NCI-H1436 treated with DMSO at 0.1 percent for 48 hours (cell line): Measurements from ENCODE around the gene LYPD6B.

ENCODE experiments used
- DNase-seq: peaks from one replicate; lab custom pipeline; 2025; lab: John Stamatoyannopoulos, UW

LYPD6B gene

DNA sequence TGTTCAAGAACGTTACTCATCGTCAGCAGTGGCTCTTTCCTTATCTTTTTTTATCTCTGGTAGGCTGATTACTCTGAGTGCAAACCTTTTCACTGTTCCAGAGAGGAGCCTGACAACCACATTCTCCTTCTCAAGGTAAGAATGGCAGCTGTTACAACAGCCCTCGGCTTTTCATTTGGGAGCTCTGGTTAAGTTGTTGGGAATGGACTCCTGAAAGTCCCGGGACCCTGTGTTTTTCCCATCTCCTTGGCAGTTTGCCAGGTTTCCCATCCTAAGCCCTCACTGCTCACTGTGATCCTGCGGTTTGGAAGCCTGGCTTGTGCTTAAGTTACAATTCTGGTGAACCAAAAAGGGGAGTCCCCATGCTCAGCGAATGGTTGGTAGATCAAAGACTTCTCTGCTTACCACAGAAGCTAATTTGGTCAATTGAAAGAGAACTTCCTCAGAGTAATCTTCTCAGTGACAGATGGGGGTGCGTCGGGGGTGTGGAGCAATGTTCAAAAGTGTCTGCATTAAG lies 122.3 kb downstream of the LYPD6B start:
- DNase-seq, result no peak

GRCh38 chr2:149161481-149162225 lies 123.2 kb downstream of the LYPD6B start:
- no peak for DNase-seq

GRCh38 chr2:149164296-149164695 lies 125.8 kb downstream of the LYPD6B start:
- DNase-seq, result no peak

- no peak for DNase-seq
These were observed 126.3 kb downstream of the LYPD6B start for GRCh38 chr2:149164827-149165226.

DNA sequence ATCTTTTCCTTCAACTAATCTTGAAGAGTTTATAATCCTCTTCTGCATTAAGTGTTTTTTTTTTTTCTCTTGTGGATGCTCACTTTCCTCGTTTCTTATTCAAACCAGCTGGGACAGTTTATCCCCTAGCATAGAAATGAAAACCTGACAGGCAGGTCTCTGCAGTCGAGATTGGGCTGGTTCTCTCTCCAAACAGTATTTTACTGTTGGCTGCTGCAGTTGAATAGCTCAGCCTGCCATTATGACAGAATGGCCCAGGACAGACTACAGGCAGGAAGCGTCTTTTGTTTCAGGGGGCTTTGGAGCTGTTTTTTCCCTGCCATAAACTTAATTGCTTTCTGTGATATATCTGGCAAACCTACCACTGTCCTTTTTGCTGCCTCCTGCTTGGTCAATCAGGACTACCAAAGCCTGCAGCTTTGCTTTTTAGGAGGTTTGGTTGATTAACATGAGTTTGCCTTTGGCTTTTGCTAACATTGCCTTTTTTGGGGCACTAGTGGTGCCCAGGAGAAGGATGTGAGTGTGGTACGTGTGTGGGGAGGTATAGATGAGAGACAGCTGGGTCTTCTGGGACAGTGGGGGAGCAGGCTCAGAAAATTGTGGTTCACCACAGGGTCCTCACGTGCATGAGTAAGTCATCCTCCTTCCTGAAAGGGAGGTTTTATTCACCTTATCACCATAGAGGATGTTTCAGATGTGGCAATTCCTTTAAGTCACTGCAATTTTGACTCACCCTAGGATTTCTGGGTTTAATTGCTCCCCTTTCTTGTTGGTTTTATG lies 128.7 kb downstream of the LYPD6B start:
- DNase-seq, result no peak

- DNase-seq, result no peak
These were observed 129.4 kb downstream of the LYPD6B start for GRCh38 chr2:149167941-149168340.

DNA sequence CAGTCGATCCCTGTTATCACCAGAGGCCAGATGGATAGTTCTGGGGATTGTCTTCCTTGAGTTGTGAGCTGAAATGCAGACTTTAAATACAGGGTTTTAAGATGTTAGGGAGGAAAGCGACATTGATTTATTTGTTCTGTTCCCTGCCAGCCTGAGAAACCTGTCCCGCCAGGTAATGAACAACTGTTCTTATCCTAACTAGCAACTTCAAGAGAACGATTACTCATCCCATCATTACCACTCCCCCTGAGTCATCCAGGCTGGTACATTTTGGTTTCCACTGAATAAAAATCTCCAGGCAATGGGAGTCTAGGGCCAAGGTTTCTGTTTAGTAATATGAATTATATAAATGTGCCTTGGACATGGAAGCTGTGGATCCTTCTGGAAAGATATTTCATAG lies 131.2 kb downstream of the LYPD6B start:
- no peak for DNase-seq

DNA sequence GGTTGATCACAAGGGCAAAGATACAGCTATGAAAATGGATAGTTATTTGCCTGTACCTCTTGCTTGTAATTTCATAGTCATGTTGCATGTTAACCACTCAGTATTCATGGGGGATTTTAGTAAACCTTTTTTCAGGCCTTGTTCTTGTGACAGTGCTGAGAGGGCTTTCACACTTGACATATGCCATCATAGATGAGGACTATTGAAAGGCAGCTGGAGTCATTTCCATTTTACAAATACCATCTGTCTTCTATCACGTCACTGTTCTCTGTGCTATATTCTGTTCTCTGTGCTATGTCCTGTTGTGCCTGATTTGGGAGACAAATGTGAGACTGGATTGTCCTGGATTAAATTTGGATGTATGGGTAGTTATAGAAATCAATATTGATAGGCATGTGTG lies 131.7 kb downstream of the LYPD6B start:
- no peak for DNase-seq

GRCh38 chr2:149170911-149171310 lies 132.4 kb downstream of the LYPD6B start:
- DNase-seq, result no peak

DNA sequence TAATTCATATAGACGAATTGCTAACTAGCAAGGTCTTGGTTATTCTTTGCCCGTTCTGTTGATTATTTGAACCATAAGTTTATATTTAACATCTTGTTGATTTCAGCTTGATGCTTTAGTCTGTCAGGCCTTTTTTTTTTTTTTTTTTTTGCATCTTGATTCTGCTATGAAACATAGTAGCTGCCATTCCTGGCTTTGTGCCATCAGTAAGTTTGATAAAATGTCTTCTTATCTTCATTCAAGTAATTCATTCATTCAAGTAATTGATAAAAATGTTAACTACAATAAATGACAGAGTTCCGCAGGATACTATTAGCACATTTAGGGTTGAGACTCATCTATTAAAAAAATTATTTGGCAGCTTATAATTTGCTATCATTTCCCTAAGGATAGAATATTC lies 134.7 kb downstream of the LYPD6B start:
- DNase-seq, result no peak

GRCh38 chr2:149175956-149176355 lies 137.5 kb downstream of the LYPD6B start:
- DNase-seq, result no peak

GRCh38 chr2:149178612-149179011 lies 140.1 kb downstream of the LYPD6B start:
- DNase-seq, result no peak

DNA sequence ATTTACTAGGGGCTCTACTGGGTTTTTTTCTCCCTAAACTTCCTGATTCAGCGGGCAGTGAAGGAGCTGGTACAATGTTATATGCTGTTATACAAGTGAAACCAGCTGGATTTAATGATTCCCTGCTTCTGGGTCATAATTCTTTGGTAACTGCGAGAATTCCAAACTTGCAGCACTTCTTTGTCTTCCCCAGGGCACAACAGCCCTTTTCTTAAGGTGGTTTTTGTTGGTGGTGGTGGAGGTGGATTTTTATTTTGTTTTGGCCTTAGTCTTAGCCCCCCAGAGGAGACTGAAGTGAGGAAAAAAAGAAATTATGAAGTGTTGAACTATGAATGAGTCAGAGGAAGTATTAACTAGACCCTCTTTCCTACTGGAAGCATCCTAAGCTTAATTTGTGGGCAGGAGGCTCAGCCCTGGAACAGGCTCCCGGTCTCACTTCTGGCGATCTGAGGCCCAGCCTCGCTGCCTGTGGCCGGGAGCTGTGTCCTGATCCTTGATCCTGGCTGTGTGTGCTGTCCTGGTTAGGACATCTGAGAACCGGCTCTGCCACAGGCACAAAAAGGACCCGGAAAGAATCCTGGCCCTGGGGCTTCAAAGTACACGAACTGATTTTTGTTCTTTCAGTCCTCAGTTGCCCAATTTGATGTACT lies 141.9 kb downstream of the LYPD6B start:
- DNase-seq, result no peak

GRCh38 chr2:149183187-149183586 lies 144.7 kb downstream of the LYPD6B start:
- DNase-seq, result no peak

DNA sequence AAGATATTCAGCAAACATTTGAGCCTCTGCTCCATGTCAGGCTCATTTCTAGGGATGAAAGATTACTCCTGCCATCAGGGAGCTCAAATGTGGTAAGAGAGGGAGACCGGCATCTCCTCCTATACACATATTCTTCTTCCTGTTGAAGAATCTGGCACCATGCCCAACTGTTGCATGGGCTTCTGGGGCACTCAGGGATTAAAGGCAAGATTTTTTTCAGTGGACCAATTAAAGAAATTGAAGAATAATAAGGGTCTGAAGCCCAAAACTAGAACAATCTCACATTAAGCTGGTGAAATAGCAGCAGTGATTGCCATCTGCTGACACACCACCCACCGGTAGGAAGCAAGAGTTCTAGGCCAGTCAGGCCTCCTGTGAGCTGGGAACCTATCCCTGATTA lies 146.5 kb downstream of the LYPD6B start:
- no peak for DNase-seq

DNA sequence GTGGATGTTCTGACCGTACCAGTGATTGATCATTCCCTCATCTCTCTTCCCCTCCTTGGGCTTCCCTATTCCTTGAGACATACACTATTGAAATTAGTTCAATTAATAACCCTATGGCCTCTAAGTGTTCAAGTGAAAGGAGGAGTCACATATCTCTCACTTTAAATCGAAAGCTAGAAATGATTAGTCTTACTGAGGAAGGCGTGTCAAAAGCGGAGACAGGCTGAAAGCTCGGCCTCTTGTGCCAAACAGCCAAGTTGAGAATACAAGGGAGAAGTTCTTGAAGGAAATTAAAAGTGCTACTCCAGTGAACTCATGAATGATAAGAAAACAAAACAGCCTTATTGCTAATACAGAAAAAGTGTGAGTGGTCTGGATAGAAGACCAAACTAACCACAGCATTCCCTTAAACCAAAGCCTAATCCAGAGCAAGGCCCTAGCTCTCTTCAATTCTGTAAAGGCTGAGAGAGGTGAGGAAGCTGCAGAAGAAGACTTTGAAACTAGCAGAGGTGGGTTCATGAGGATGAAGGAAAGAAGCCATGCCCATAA lies 147.5 kb downstream of the LYPD6B start:
- no peak for DNase-seq

GRCh38 chr2:149187057-149187456 lies 148.6 kb downstream of the LYPD6B start:
- no peak for DNase-seq

DNA sequence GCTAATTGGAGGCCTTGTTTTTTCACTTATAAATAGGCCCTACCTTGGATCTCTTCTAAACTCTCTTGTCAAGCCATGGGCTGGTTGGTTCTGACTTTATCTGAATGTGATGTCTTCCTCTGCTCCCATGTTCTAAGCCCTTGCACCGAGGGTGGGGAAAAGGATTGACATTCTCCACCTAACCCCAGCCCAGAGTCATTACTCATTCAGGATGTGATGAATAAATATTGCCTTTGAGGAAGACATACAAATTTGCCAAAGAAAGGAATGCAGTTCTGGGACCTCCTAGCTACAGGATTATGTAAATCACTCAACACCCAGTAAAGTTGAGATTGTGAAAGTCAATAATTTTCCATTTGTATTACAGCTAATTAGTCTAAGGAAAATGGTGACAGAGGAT lies 149.8 kb downstream of the LYPD6B start:
- no peak for DNase-seq

GRCh38 chr2:149189769-149190168 lies 151.3 kb downstream of the LYPD6B start:
- no peak for DNase-seq

- DNase-seq, result no peak
These were observed 153.4 kb downstream of the LYPD6B start for GRCh38 chr2:149191915-149192314.

DNA sequence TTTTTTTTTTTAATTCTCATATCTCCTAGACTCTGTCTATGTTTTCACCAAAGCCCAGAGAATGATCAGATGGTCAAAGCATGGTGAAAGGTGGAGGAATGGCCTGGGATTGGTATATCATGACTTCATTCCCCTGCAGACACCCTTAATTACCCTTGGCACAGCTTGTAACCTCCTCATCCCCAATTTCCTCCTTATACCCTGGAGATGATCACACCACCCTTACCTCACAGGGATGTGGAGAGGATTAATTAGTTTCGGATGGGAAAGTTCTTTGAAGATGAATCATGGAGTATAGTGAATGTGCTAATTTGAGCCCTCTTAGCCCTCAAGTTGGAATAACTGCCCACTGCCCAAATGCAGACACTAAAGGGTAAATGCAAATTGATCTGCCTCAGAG lies 153.9 kb downstream of the LYPD6B start:
- no peak for DNase-seq

DNA sequence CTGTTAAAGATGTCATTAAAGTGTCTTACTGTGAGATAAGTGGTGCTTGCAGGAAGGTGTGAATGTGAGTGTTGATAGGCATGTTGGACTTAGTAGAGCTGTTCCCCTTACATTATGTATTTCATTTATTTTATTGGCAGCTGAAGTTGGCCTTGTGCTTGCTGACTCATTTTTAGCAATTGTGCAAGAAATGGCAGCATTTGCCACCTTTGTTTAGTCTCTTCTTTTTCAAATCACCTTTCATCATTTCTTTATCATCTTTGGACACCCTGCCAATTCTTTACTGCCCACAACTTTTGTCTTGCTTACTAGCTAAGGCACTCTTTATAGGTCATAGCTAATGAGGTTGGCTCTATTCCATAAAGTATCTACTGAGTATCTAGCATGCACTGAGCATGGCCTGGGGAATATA lies 161.6 kb downstream of the LYPD6B start:
- no peak for DNase-seq

DNA sequence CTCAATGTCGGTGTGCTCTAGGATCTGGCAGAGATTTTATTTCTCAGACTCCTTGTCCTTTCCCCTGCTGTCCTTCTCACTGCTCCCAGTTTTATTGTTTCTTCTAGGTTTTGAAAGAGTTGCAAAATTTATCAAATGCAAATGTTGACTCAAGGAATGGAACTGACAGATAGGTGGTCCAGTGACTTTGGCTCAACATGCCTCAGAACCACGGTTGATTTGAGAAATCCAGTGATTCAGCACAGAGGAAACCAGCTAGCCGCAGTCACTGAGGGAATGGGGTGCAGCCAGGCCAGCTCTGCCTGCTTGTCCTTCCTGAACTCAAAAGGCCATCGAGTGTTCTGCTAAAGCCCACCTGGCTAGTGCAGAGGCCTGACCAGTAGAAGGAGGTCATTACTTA lies 166.2 kb downstream of the LYPD6B start:
- DNase-seq, result no peak
